Karpas-422 (cell line): ENCODE data around the gene CASQ1. TPM values are rescaled to one million over a fixed set of nuclear protein-coding genes. Genes with fewer than 3 reads are reported as not detected.

Source experiments
- DNase-seq: peaks from one replicate; pipeline ENCODE4 v3.0.0-alpha.2; 2015
- H2AFZ ChIP-seq: fragments of 200-600 bp; sonication (generic); 2 replicates; pipeline ENCODE4 v1.6.1; 2014; ENCODE audit warnings: antibody characterized with exemption, low read length, mixed read lengths
- H3K27ac ChIP-seq: fragments of 200-600 bp; sonication (generic); 2 replicates; pipeline ENCODE4 v1.5.1; 2014; ENCODE audit warnings: mild to moderate bottlenecking, low read length, moderate library complexity
- H3K27me3 ChIP-seq: fragments of 200-600 bp; sonication (generic); 2 replicates; pipeline ENCODE4 v1.6.1; 2014; ENCODE audit warnings: low read length, mixed read lengths
- H3K36me3 ChIP-seq: fragments of 200-600 bp; sonication (generic); 2 replicates; pipeline ENCODE4 v1.6.1; 2014; ENCODE audit warnings: low read length, mixed read lengths; ENCODE audit not compliant: insufficient read depth
- H3K4me1 ChIP-seq: fragments of 200-600 bp; sonication (generic); 2 replicates; pipeline ENCODE4 v1.6.1; 2014; ENCODE audit warnings: mild to moderate bottlenecking, low read length, mixed read lengths
- H3K4me2 ChIP-seq: fragments of 200-600 bp; sonication (generic); 2 replicates; pipeline ENCODE4 v1.6.1; 2014; ENCODE audit warnings: low read length, low read depth, mild to moderate bottlenecking; ENCODE audit not compliant: poor library complexity, severe bottlenecking
- H3K4me3 ChIP-seq: fragments of 200-600 bp; sonication (generic); 2 replicates; pipeline ENCODE4 v1.5.1; 2014; ENCODE audit warnings: mild to moderate bottlenecking, antibody characterized with exemption, low read length, mixed read lengths
- H3K79me2 ChIP-seq: fragments of 200-600 bp; sonication (generic); 2 replicates; pipeline ENCODE4 v1.6.1; 2014; ENCODE audit warnings: mild to moderate bottlenecking, low read length, mixed read lengths
- H3K9ac ChIP-seq: fragments of 200-600 bp; sonication (generic); 2 replicates; pipeline ENCODE4 v1.6.0; 2014; ENCODE audit warnings: low read length
- H3K9me2 ChIP-seq: fragments of 200-600 bp; sonication (generic), shearing (Covaris generic); replicated peaks from 2 replicates; pipeline ENCODE4 v1.6.0; 2014; ENCODE audit warnings: mild to moderate bottlenecking, low read length, moderate library complexity; ENCODE audit not compliant: insufficient read depth
- H3K9me3 ChIP-seq: fragments of 300-700, 200-600 bp; sonication (generic); 2 replicates; pipeline ENCODE4 v1.6.1; 2014; ENCODE audit warnings: low read length, mixed read lengths
- H4K20me1 ChIP-seq: fragments of 200-600 bp; sonication (generic); 2 replicates; pipeline ENCODE4 v1.6.1; 2014; ENCODE audit warnings: mild to moderate bottlenecking, antibody characterized with exemption, low read length, low read depth; ENCODE audit not compliant: insufficient read depth
- total RNA-seq: library from RNA; depleted of rRNA; stranded (reverse); fragments of >200 nt; shearing (Covaris generic); gene quantifications from 2 replicates; pipeline ENCODE4 v1.2.3, GENCODE V29; 2014; ENCODE audit warnings: low replicate concordance

The CASQ1 gene
- total RNA-seq, 1 experiment from 2014 or later: not detected

DNA sequence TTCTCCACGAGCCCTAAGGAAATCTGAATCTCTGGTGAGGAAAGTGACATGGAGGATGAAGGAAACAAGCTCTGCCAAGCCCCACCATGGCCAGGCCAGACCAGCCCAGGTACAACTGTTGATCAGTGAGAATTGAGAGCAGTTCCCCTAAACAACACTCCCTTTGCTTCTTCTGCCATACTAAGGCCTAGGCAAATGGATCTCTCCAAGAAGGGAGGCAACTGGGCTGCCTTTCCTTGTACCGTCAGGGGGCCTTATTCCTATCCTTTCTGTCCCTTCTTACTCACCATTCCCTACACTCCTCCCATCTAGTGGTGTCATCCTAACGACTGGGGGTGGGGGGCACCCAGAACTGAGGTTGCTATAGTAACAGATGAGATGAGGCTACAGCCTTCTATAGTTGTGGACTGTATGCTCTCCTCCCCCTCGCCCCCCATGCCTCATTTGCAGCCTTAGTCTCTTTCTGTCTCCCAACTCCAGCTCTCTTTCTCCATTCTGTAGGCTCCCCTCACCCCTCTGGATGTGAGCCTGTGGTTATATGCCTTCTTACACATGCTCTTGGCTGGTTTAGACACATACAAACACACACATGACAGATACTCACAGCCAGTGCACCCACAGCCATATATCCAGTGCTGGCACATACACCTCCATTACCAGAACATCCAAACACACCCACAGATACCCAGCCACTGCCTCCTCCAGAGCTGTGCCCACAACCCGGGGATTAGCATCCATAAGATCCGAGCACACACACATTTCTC lies 18.4 kb downstream of the CASQ1 start:
- Histone ChIP-seq H3K27me3 (no peaks in the 10 kb centered on the region), H2AFZ (no peak overlapping the region), H4K20me1 (peaks cover 6% of the 10 kb centered on the region; the same call in 1 of the 2 replicates), H3K9ac (no peak overlapping the region), H3K27ac (no peak overlapping the region), H3K4me1 (peaks cover 51% of the 10 kb centered on the region), H3K9me2 (no peaks in the 10 kb centered on the region), H3K36me3 (peaks cover 39% of the 10 kb centered on the region; the same call in 1 of the 2 replicates), H3K4me3 (no peak overlapping the region), H3K4me2 (no peak overlapping the region), H3K9me3 (no peaks in the 10 kb centered on the region), H3K79me2 (peaks cover 48% of the 10 kb centered on the region)
- DNase-seq: no peak

DNA sequence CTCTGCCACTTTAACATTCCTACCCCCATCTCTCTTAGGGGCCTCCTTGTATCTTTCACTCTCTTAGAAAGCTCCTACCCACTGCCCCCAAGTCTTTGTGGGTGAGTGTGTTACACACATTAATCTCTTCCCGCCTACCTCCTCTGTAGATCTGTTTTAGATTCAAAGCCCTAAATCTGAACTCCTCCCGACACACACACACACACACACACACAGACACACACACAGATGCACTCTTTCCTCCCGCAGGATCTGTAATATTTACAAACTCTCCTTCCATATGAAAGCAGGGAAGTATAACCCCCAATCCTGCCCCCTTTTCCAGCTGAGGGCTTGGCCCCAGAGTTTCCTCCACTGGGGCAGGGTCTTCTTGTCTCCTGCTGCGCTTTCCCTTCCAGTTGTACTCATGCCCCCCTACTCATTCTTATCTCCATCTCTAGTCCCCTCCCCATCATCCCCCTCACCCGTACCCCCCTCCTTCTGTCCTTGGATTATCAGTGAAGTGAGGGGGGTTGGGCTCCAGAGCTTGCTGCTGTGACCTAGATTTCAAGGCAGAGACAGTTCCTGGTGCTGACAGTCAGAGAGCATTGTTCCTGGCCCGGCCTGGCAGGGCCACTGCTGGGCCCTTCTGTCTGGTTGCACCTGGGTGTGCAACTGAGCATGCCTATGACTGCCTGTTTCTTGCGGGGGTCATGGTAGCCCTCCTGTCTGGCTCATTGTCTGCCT lies 19.1 kb downstream of the CASQ1 start:
- Histone ChIP-seq H3K36me3 (peaks cover 39% of the 10 kb centered on the region; the same call in 1 of the 2 replicates), H3K27me3 (no peaks in the 10 kb centered on the region), H3K27ac (no peak overlapping the region), H3K9ac (no peak overlapping the region), H3K4me3 (no peak overlapping the region), H3K4me2 (no peak overlapping the region), H3K9me2 (no peaks in the 10 kb centered on the region), H3K79me2 (peaks cover 48% of the 10 kb centered on the region), H3K4me1 (peaks cover 44% of the 10 kb centered on the region), H3K9me3 (no peaks in the 10 kb centered on the region), H4K20me1 (peaks cover 6% of the 10 kb centered on the region; the same call in 1 of the 2 replicates), H2AFZ (no peak overlapping the region)
- no peak for DNase-seq

DNA sequence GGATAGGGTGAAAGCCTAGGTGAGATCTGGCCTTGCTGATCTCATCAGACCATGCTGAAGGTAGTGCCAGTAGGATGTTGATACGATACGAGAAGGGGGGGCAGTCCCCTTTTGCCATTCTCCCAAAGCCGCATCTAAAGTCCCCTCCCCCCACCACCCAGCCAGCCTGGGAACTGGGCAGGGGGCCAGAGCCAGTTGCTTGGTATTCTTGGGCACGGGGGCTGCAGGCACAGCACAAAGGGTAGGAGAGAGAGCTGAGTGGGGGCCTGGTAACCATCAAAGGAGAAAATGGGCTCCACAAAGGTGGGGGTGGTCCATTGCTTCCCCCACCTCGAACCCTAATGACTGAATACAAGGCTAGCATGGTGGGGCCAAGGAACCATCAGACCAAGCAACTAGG lies 20.2 kb downstream of the CASQ1 start:
- peaks cover 45% of the 10 kb centered on the region for H3K79me2 ChIP-seq

DNA sequence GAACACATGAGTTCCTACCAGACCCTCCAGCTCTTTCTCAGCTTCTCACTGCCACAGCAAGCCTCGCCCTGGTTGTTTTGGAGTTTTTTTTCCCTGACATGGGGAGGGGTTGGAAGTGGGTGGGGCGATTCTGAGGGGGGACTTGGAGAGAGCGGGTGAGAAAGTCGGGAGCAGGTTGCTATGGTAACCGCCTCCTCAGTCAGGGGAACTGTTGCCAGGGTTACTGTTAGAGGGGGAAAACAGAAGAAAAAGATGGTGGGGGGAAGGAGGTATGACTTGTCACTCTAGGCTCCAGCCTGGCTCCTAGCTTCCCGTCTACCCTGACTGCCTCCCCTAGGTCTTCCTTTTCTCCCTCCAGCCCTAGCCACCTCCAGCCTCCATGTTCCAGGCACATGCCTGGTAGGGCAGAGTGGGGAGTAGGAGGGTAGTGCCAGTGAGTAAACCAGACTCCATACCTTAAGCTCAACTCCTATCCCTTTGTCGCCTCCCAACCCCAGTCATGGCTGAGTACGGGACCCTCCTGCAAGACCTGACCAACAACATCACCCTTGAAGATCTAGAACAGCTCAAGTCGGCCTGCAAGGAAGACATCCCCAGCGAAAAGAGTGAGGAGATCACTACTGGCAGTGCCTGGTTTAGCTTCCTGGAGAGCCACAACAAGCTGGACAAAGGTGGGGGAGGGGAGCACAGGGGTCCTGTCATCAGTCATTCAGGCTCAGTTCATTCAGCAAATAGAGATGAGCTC lies 20.8 kb downstream of the CASQ1 start:
- Histone ChIP-seq H4K20me1 (peaks cover 6% of the 10 kb centered on the region; the same call in 1 of the 2 replicates), H3K4me2 (no peak overlapping the region), H3K27me3 (no peaks in the 10 kb centered on the region), H3K9me2 (no peaks in the 10 kb centered on the region), H3K9me3 (no peaks in the 10 kb centered on the region), H3K4me3 (no peak overlapping the region), H3K27ac (no peak overlapping the region), H3K79me2 (peaks cover 38% of the 10 kb centered on the region), H2AFZ (no peak overlapping the region), H3K9ac (no peak overlapping the region), H3K36me3 (peaks cover 51% of the 10 kb centered on the region; the same call in 1 of the 2 replicates), H3K4me1 (peaks cover 34% of the 10 kb centered on the region)
- no peak for DNase-seq

More for the DNA sequence above, 20.2 kb downstream of the CASQ1 start:
- Histone ChIP-seq H3K4me3 (no peak overlapping the region), H4K20me1 (peaks cover 6% of the 10 kb centered on the region; the same call in 1 of the 2 replicates), H3K9ac (no peak overlapping the region), H3K27me3 (no peaks in the 10 kb centered on the region), H3K4me2 (no peak overlapping the region), H2AFZ (no peak overlapping the region), H3K4me1 (peaks cover 38% of the 10 kb centered on the region), H3K9me3 (no peaks in the 10 kb centered on the region), H3K9me2 (no peaks in the 10 kb centered on the region), H3K27ac (no peak overlapping the region), H3K36me3 (peaks cover 44% of the 10 kb centered on the region; the same call in 1 of the 2 replicates)
- no peak for DNase-seq

DNA sequence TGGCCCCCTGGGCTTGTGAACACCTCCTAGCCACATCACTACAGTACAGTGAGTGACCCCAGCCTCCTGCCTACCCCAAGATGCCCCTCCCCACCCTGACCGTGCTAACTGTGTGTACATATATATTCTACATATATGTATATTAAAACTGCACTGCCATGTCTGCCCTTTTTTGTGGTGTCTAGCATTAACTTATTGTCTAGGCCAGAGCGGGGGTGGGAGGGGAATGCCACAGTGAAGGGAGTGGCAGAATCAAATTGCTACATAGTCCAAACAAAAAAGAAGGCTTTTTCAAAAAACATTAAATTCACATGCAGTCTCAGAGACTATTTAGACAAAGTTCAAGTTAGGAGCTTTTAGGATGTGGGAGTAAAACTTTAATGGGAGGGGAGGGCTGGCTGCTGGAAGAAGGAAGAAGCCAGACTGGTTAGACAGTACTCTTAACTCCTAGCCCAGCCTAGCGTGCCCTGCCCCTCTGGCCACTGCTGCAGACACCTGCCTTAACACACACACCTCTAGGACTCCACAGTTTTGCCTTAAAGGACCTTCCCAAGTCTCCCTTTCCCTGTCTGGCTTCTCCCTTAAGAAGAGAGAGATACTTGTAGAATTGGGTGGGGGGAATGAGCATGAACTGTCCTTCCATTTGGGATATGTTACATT lies 24.2 kb downstream of the CASQ1 start:
- H3K4me3 ChIP-seq: no peak overlapping the region
- no peak overlapping the region for H2AFZ ChIP-seq
- H3K4me2 ChIP-seq: no peak overlapping the region
- peaks cover 53% of the 10 kb centered on the region; the same call in 1 of the 2 replicates for H3K36me3 ChIP-seq
- H3K9me2 ChIP-seq: no peaks in the 10 kb centered on the region
- DNase-seq: no peak
- no peak overlapping the region for H3K9ac ChIP-seq
- H3K4me1 ChIP-seq: 0 out of 2 replicates have a peak, but pooled peaks cover 5% of the 10 kb centered on the region
- H3K27ac ChIP-seq: no peak overlapping the region
- peaks cover 9% of the 10 kb centered on the region for H3K79me2 ChIP-seq
- no peaks in the 10 kb centered on the region for H3K27me3 ChIP-seq
- no peaks in the 10 kb centered on the region; the same call in 1 of the 2 replicates for H4K20me1 ChIP-seq
- no peaks in the 10 kb centered on the region for H3K9me3 ChIP-seq

DNA sequence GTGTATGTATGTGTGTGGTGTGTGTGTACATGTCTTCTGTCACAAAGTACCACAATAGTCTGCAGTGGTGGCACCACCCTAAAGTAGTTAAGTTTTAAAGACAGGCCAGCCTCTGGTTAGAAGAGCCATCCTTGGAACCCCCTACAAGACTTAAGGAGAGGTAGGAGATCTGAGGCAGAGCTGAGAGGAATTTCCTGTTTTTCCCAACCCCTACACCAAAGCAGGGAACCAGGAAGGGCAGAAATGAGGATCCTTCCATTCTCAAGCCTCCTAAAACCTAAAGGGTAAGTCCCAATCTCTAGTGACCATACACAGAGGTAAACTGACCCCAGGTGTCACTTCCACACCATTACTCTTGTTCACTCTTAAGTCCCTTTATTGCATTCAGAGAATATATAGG lies 25.9 kb downstream of the CASQ1 start:
- no peaks in the 10 kb centered on the region for H3K9me2 ChIP-seq
- H3K36me3 ChIP-seq: peaks cover 48% of the 10 kb centered on the region; the same call in 1 of the 2 replicates
- no peak overlapping the region for H2AFZ ChIP-seq
- H3K27me3 ChIP-seq: no peaks in the 10 kb centered on the region
- no peak overlapping the region for H3K4me3 ChIP-seq
- H4K20me1 ChIP-seq: no peaks in the 10 kb centered on the region; the same call in 1 of the 2 replicates
- no peaks in the 10 kb centered on the region for H3K4me1 ChIP-seq
- no peaks in the 10 kb centered on the region for H3K79me2 ChIP-seq
- no peaks in the 10 kb centered on the region for H3K9me3 ChIP-seq
- DNase-seq: no peak
- H3K27ac ChIP-seq: no peak overlapping the region
- no peak overlapping the region for H3K4me2 ChIP-seq
- no peak overlapping the region for H3K9ac ChIP-seq

DNA sequence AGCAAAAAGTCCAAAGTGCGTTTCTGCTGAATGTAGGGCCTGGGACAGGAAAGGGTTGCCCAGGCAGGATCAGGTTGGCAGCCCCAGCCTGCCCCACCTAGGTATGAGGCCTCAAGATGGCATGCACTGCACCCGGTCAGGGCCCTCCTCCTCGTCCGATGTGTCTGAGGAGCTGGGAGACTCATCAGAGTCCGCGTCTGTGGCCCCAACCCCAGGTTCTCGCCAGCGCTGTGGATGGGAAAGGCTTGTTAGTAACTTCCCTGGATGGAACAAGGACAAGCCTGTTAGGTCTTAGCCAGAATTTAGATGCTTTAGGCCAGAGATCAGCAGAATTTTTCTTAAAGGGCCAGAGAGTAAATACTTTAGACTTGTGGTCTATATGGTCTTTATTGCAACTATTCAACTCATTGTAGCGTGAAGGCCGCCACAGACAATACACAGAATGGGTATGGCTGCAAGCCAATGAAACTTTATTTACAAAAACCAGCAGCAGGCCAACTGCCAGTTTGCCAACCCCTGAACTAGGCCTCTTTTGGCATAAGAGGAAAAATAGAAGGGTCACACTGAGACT lies 27.2 kb downstream of the CASQ1 start:
- H4K20me1 ChIP-seq: no peaks in the 10 kb centered on the region
- no peaks in the 10 kb centered on the region for H3K79me2 ChIP-seq
- no peak overlapping the region for H3K9ac ChIP-seq
- no peak overlapping the region for H2AFZ ChIP-seq
- no peak for DNase-seq
- no peak overlapping the region for H3K4me3 ChIP-seq
- no peaks in the 10 kb centered on the region for H3K27me3 ChIP-seq
- no peak overlapping the region for H3K4me2 ChIP-seq
- H3K9me2 ChIP-seq: no peaks in the 10 kb centered on the region
- H3K9me3 ChIP-seq: no peaks in the 10 kb centered on the region
- no peak overlapping the region for H3K27ac ChIP-seq
- no peaks in the 10 kb centered on the region for H3K4me1 ChIP-seq
- peaks cover 49% of the 10 kb centered on the region; the same call in 1 of the 2 replicates for H3K36me3 ChIP-seq
